Keratinocyte (primary cell): ENCODE results near the gene CHID1. TPM values are rescaled to one million over a fixed set of nuclear protein-coding genes. Genes with fewer than 3 reads are reported as not detected.
A peak's percentile ranks its signal among the peaks of the same experiment; 100 is the strongest.

ENCODE experiments used
- DNase-seq: peaks from one replicate; pipeline ENCODE4 v3.0.0-alpha.2; 2011; ENCODE audit warnings: low read depth, missing footprints, low spot score
- FAIRE-seq: peaks from 2 replicates; lab custom pipeline; 2011; peaks lifted over from hg19 to GRCh38; lab: Jason Lieb, UNC
- H2AFZ ChIP-seq: 2 replicates; pipeline ENCODE4 v1.6.0; 2012; ENCODE audit warnings: low read length, control low read depth, inconsistent platforms; ENCODE audit not compliant: control insufficient read depth
- H3K27ac ChIP-seq: 2 replicates; pipeline ENCODE4 v1.5.1; 2011; ENCODE audit warnings: low read length; ENCODE audit not compliant: control insufficient read depth, insufficient read depth
- H3K27me3 ChIP-seq: 3 replicates; pipeline ENCODE4 v1.6.0; 2011; ENCODE audit warnings: low read length; ENCODE audit not compliant: control insufficient read depth, insufficient read depth; ENCODE audit errors: extremely low read depth
- H3K36me3 ChIP-seq, 2 experiments: 2 replicates in 1 of 2; 3 replicates in 1 of 2; pipeline ENCODE4 v1.5.1; 2011; ENCODE audit warnings: low read length in 2 of 2, mild to moderate bottlenecking in 1 of 2; ENCODE audit not compliant: control insufficient read depth in 2 of 2, insufficient read depth in 2 of 2; ENCODE audit errors: extremely low read depth in 1 of 2
- H3K4me1 ChIP-seq: 3 replicates; pipeline ENCODE4 v1.5.1; 2011; ENCODE audit warnings: low read length; ENCODE audit not compliant: control insufficient read depth, insufficient read depth; ENCODE audit errors: extremely low read depth
- H3K4me2 ChIP-seq: 3 replicates; pipeline ENCODE4 v1.6.0; 2011; ENCODE audit warnings: low read depth, low read length; ENCODE audit not compliant: control insufficient read depth, insufficient read depth; ENCODE audit errors: extremely low read depth
- H3K4me3 ChIP-seq, 3 experiments: fragments of 200-600 bp in 1 of 3; sonication (generic) in 1 of 3; 2 replicates in 2 of 3; 3 replicates in 1 of 3; pipeline ENCODE4 v1.5.1; 2011 to 2016; ENCODE audit warnings: low read length in 3 of 3, mild to moderate bottlenecking in 3 of 3, control low read depth in 2 of 3, inconsistent platforms in 1 of 3, low read depth in 1 of 3, mixed read lengths in 1 of 3, mixed run types in 1 of 3, moderate library complexity in 1 of 3; ENCODE audit not compliant: control insufficient read depth in 2 of 3, insufficient read depth in 2 of 3; ENCODE audit errors: extremely low read depth in 1 of 3
- H3K79me2 ChIP-seq: 2 replicates; pipeline ENCODE4 v1.6.0; 2012; ENCODE audit warnings: low read length; ENCODE audit not compliant: control insufficient read depth, insufficient read depth
- H3K9ac ChIP-seq: 3 replicates; pipeline ENCODE4 v1.6.0; 2011; ENCODE audit warnings: low read length; ENCODE audit not compliant: control insufficient read depth, insufficient read depth; ENCODE audit errors: extremely low read depth
- H3K9me1 ChIP-seq: 3 replicates; pipeline ENCODE4 v1.6.0; 2011; ENCODE audit warnings: low read length; ENCODE audit not compliant: control insufficient read depth, insufficient read depth; ENCODE audit errors: extremely low read depth
- H3K9me3 ChIP-seq: 2 replicates; pipeline ENCODE4 v1.5.1; 2012; ENCODE audit warnings: low read depth, low read length; ENCODE audit not compliant: control insufficient read depth
- H4K20me1 ChIP-seq: 3 replicates; pipeline ENCODE4 v1.6.0; 2011; ENCODE audit warnings: low read length; ENCODE audit not compliant: control insufficient read depth, insufficient read depth; ENCODE audit errors: extremely low read depth
- EZH2 ChIP-seq: IDR thresholded peaks from one replicate; pipeline ENCODE4 v1.6.1; 2012; ENCODE audit warnings: inconsistent platforms, mild to moderate bottlenecking, low read length, moderate library complexity
- dilution Hi-C: fragments of 300-500 bp; cut with MboI; formaldehyde crosslinking; loops from one replicate; pipeline ENCODE4 v1.7.0; 2020; ENCODE audit warnings: low sequenced_read_pairs; ENCODE audit not compliant: extremely low pct_ligation_motif_present
- polyA plus RNA-seq, 5 experiments: library from polyadenylated mRNA; depleted of rRNA in 3 of 5; stranded (reverse) in 3 of 5; stranded (forward) in 1 of 5; unstranded in 1 of 5; fragments of >200 nt; gene quantifications; 1 replicate in 1 of 5; 2 replicates in 3 of 5; 3 replicates in 1 of 5; pipeline versions ENCODE4 v1.2.1 to v1.2.3, GENCODE V29; 2011 to 2012; ENCODE audit warnings: missing spikeins in 2 of 5, low read depth in 1 of 5, low replicate concordance in 1 of 5
- TF ChIP-seq, protein P1 (sequence below), 3 experiments: IDR thresholded peaks in 1 of 3; conservative IDR thresholded peaks in 1 of 3; optimal IDR thresholded peaks in 1 of 3; 2 replicates in 2 of 3; 3 replicates in 1 of 3; pipeline versions ENCODE3 to v1.5.1; 2011; ENCODE audit warnings: low read length in 3 of 3, mild to moderate bottlenecking in 3 of 3, moderate library complexity in 2 of 3, control low read depth in 1 of 3, inconsistent platforms in 1 of 3; ENCODE audit not compliant: insufficient read depth in 2 of 3; ENCODE audit errors: extremely low read depth in 1 of 3

Gene CHID1
- polyA plus RNA-seq, 1 donor (not counting 4 experiments of a cell fraction or from before 2014, with no cell fraction given): 23.0 TPM

- no peak overlapping the region for H3K4me3 ChIP-seq
- H4K20me1 ChIP-seq: peaks cover 15% of the 10 kb centered on the region
- H3K4me2 ChIP-seq: peak overlapping the region; percentile 36
- no peak overlapping the region for H2AFZ ChIP-seq
- no peak overlapping the region for H3K9ac ChIP-seq
- H3K9me1 ChIP-seq: peaks cover 3% of the 10 kb centered on the region
- DNase-seq (no peak), FAIRE-seq (no peak)
- H3K36me3 ChIP-seq: peaks cover 0 to 7% of the 10 kb centered on the region in 2 experiments
- peaks cover 37% of the 10 kb centered on the region for H3K4me1 ChIP-seq
- dilution Hi-C loops: no loop called here
- no peak overlapping the region for H3K27ac ChIP-seq
- peaks cover 25% of the 10 kb centered on the region for H3K79me2 ChIP-seq
- TF ChIP-seq, protein P1, sequence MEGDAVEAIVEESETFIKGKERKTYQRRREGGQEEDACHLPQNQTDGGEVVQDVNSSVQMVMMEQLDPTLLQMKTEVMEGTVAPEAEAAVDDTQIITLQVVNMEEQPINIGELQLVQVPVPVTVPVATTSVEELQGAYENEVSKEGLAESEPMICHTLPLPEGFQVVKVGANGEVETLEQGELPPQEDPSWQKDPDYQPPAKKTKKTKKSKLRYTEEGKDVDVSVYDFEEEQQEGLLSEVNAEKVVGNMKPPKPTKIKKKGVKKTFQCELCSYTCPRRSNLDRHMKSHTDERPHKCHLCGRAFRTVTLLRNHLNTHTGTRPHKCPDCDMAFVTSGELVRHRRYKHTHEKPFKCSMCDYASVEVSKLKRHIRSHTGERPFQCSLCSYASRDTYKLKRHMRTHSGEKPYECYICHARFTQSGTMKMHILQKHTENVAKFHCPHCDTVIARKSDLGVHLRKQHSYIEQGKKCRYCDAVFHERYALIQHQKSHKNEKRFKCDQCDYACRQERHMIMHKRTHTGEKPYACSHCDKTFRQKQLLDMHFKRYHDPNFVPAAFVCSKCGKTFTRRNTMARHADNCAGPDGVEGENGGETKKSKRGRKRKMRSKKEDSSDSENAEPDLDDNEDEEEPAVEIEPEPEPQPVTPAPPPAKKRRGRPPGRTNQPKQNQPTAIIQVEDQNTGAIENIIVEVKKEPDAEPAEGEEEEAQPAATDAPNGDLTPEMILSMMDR (optimal IDR thresholded peaks at IDR 0.05 in 1 of 3, IDR thresholded peaks at IDR 0.05 in 1 of 3, conservative IDR thresholded peaks at IDR 0.05 in 1 of 3; ENCODE audit: extremely low read depth in 1 of 3, insufficient read depth in 2 of 3, low read length in 3 of 3): no peak
- TF ChIP-seq EZH2: no peak
- H3K27me3 ChIP-seq: no peaks in the 10 kb centered on the region
- H3K9me3 ChIP-seq: no peaks in the 10 kb centered on the region
Measured at GRCh38 chr11:959027-959426, 48.4 kb upstream of the CHID1 start.

GRCh38 chr11:958101-958500 lies 47.5 kb upstream of the CHID1 start:
- H3K9ac ChIP-seq: no peak overlapping the region
- H3K9me1 ChIP-seq: peaks cover 3% of the 10 kb centered on the region
- FAIRE-seq (no peak), DNase-seq (no peak)
- H3K36me3 ChIP-seq: peaks cover 0 to 6% of the 10 kb centered on the region in 2 experiments
- dilution Hi-C loops: no loop called here
- no peak overlapping the region for H3K27ac ChIP-seq
- TF ChIP-seq EZH2: no peak
- TF ChIP-seq, protein P1 (optimal IDR thresholded peaks at IDR 0.05 in 1 of 3, IDR thresholded peaks at IDR 0.05 in 1 of 3, conservative IDR thresholded peaks at IDR 0.05 in 1 of 3; ENCODE audit: extremely low read depth in 1 of 3, insufficient read depth in 2 of 3, low read length in 3 of 3): no peak
- H3K4me3 ChIP-seq: no peak overlapping the region
- peaks cover 15% of the 10 kb centered on the region for H4K20me1 ChIP-seq
- no peaks in the 10 kb centered on the region for H3K27me3 ChIP-seq
- H3K4me2 ChIP-seq: peak overlapping the region; percentile 40
- H2AFZ ChIP-seq: no peak overlapping the region
- peaks cover 37% of the 10 kb centered on the region for H3K4me1 ChIP-seq
- H3K79me2 ChIP-seq: peaks cover 30% of the 10 kb centered on the region
- no peaks in the 10 kb centered on the region for H3K9me3 ChIP-seq
